Melanocyte of skin (primary cell): ENCODE measurements around the gene ADM2. TPM values are rescaled to one million over a fixed set of nuclear protein-coding genes. Genes with fewer than 3 reads are reported as not detected.

Source experiments
- total RNA-seq, 2 donors: library from RNA; depleted of rRNA; stranded (reverse); fragments of >200 nt; gene quantifications; 2 replicates each; pipeline ENCODE4 v1.2.3, GENCODE V29; 2012

The ADM2 gene
- total RNA-seq = 1 to 10 TPM in 1 of 2 donors, under 1 TPM in 1; 0.33 to 1.0 TPM

GRCh38 chr22:50481440-50482106 lies at the start of gene ADM2:
TSS of gene ADM2 (plus strand) at chr22:50481543. CDS start at chr22:50481848, 305 bp downstream.

GRCh38 chr22:50474710-50475651 lies 6.4 kb upstream of the ADM2 start, which contains the start of gene SBF1:
TSS of gene SBF1 (minus strand) at chr22:50475035. CDS start at chr22:50474840, 195 bp downstream.

GRCh38 chr22:50486561-50487289 lies 5.4 kb downstream of the ADM2 start, which contains the start of gene MIOX:
TSS of gene MIOX (plus strand) at chr22:50486859. CDS start at chr22:50486898, 39 bp downstream.

GRCh38 chr22:50507421-50507990 lies 26.2 kb downstream of the ADM2 start, which contains the start of gene LMF2:
TSS of gene LMF2 (minus strand) at chr22:50507702. CDS start at chr22:50507675, 27 bp downstream.

GRCh38 chr22:50507991-50508884 lies 26.9 kb downstream of the ADM2 start, which contains the start of gene NCAPH2:
TSS of gene NCAPH2 (plus strand) at chr22:50508224. CDS start at chr22:50508338, 114 bp downstream.

GRCh38 chr22:50525104-50525857 lies 43.9 kb downstream of the ADM2 start, which contains the start of gene SCO2:
TSS of gene SCO2 (minus strand) at chr22:50525598. CDS start at chr22:50524411, 1,187 bp downstream.

GRCh38 chr22:50529897-50530579 lies 48.7 kb downstream of the ADM2 start, which contains the start of gene TYMP:
TSS of gene TYMP (minus strand) at chr22:50530012. CDS start at chr22:50529709, 303 bp downstream.

Other genes with a start within 250 kb of the ADM2 start
- gene TUBGCP6, start 236.5 kb upstream of the ADM2 start, total RNA-seq = 10 to 100 TPM; 24.6 to 24.8 TPM
- 10 to 100 TPM; 24.8 to 26.0 TPM for gene HDAC10, start 230.3 kb upstream of the ADM2 start, total RNA-seq
- gene MAPK12, start 219.9 kb upstream of the ADM2 start, total RNA-seq = 10 to 100 TPM; 20.6 to 21.7 TPM
- gene MAPK11, start 211.2 kb upstream of the ADM2 start, total RNA-seq = 1 to 10 TPM; 1.7 to 2.1 TPM
- gene PLXNB2, start 173.9 kb upstream of the ADM2 start, total RNA-seq = 10 to 100 TPM; 56.3 to 66.1 TPM
- 1 to 10 TPM in 1 of 2 donors, under 1 TPM in 1; 0.67 to 2.8 TPM for gene DENND6B, start 154.5 kb upstream of the ADM2 start, total RNA-seq
- gene PPP6R2, start 138.2 kb upstream of the ADM2 start, total RNA-seq = 10 to 100 TPM; 40.0 to 53.3 TPM
- gene SBF1, start 6.5 kb upstream of the ADM2 start, total RNA-seq = 10 to 100 TPM; 61.9 to 68.5 TPM
- not detected for gene MIOX, start 5.3 kb downstream of the ADM2 start, total RNA-seq
- gene LMF2, start 26.2 kb downstream of the ADM2 start, total RNA-seq = 10 to 100 TPM; 49.6 to 69.9 TPM
- gene NCAPH2, start 26.7 kb downstream of the ADM2 start, total RNA-seq = 10 to 100 TPM; 35.8 to 56.6 TPM
- gene SCO2, start 44.1 kb downstream of the ADM2 start, total RNA-seq = 1 to 10 TPM; 5.2 to 6.3 TPM
- gene TYMP, start 48.5 kb downstream of the ADM2 start, total RNA-seq = 100 to 1,000 TPM; 295 to 352 TPM
- under 1 TPM in 1 of 2 donors, not detected in 1; under 0.01 TPM for gene KLHDC7B, start 64.4 kb downstream of the ADM2 start, total RNA-seq
- gene SYCE3, start 81.4 kb downstream of the ADM2 start, total RNA-seq = not detected
- gene CPT1B, start 96.9 kb downstream of the ADM2 start, total RNA-seq = 10 to 100 TPM in 1 of 2 donors, 1 to 10 TPM in 1; 7.7 to 15.5 TPM
- gene CHKB, start 101.3 kb downstream of the ADM2 start, total RNA-seq = 10 to 100 TPM; 25.0 to 41.3 TPM
- gene MAPK8IP2, start 119.2 kb downstream of the ADM2 start, total RNA-seq = 1 to 10 TPM; 7.7 to 9.6 TPM
- gene ARSA, start 146.6 kb downstream of the ADM2 start, total RNA-seq = 10 to 100 TPM; 22.3 to 37.5 TPM
- gene SHANK3, start 191.3 kb downstream of the ADM2 start, total RNA-seq = 1 to 10 TPM; 2.8 to 4.7 TPM